ENCODE results near the gene GRK7. TPM values are rescaled to one million over a fixed set of nuclear protein-coding genes. Genes with fewer than 3 reads are reported as not detected.

Gene GRK7
- total and polyA plus RNA-seq, 9 of the 15 experiments (the other 6 are each of a cell fraction or from before 2014, with no cell fraction given): 0.01 to 0.08 (median 0.04) TPM; not detected in 3

- TF ChIP-seq REST (IDR thresholded peaks at IDR 0.05; ENCODE audit: borderline replicate concordance) (peak; percentile 42; the same call in 1 of the 2 replicates), REST (CRISPR knock-in tag; IDR thresholded peaks at IDR 0.05; ENCODE audit: low read depth) (no peak), PURB (CRISPR knock-in tag; IDR thresholded peaks at IDR 0.05; ENCODE audit: low read depth) (no peak), ZNF133 (CRISPR knock-in tag; IDR thresholded peaks at IDR 0.05) (no peak), RFX1 (IDR thresholded peaks at IDR 0.05) (no peak), CTCF (IDR thresholded peaks at IDR 0.05 in 2 of 3, conservative IDR thresholded peaks at IDR 0.05 in 1 of 3; ENCODE audit: insufficient read depth in 2 of 3, low read depth in 1 of 3, low read length in 3 of 3) (peak in 2 of 3 experiments; percentile 8 to 55; a peak in 2 of 6 replicates), TRIM28 (IDR thresholded peaks at IDR 0.05) (no peak), ATF3 (IDR thresholded peaks at IDR 0.05) (peak; percentile 60), ATF3 (CRISPR knock-in tag; conservative IDR thresholded peaks at IDR 0.05) (no peak), GATAD2B (IDR thresholded peaks at IDR 0.05; ENCODE audit: borderline replicate concordance) (no peak), NUFIP1 (IDR thresholded peaks at IDR 0.05; ENCODE audit: partially characterized antibody) (no peak), GMEB1 (CRISPR knock-in tag; IDR thresholded peaks at IDR 0.05) (no peak), PKNOX1 (IDR thresholded peaks at IDR 0.05) (no peak), SOX6 (IDR thresholded peaks at IDR 0.05) (no peak), ZBED1 (IDR thresholded peaks at IDR 0.05) (no peak), SNAPC5 (CRISPR knock-in tag; IDR thresholded peaks at IDR 0.05) (no peak)
These were observed 19.3 kb downstream of the GRK7 start (continued) for GRCh38 chr3:141782386-141782932.

Data from K562 (cell line).